ENCODE data around the gene RPGR. TPM values are rescaled to one million over a fixed set of nuclear protein-coding genes. Genes with fewer than 3 reads are reported as not detected.

Gene RPGR
- total and polyA plus RNA-seq, 9 of the 15 experiments (the other 6 are each of a cell fraction or from before 2014, with no cell fraction given): 2.1 to 7.9 (median 5.7) TPM

GRCh38 chrX:38326086-38326485 lies 1.2 kb downstream of the RPGR start (continued):
- no peak for TF ChIP-seq CGGBP1 (CRISPR knock-in tag; IDR thresholded peaks at IDR 0.05)
- no peak for TF ChIP-seq PHF21A (IDR thresholded peaks at IDR 0.05; ENCODE audit: borderline replicate concordance, low read depth)
- TF ChIP-seq STAT6 (CRISPR knock-in tag; IDR thresholded peaks at IDR 0.05): no peak
- TF ChIP-seq GATAD2B (IDR thresholded peaks at IDR 0.05; ENCODE audit: borderline replicate concordance): no peak
- no peak for TF ChIP-seq HDAC3 (IDR thresholded peaks at IDR 0.05; ENCODE audit: borderline replicate concordance, partially characterized antibody)
- no peak for TF ChIP-seq TCF3 (CRISPR knock-in tag; IDR thresholded peaks at IDR 0.05)
- TF ChIP-seq ERF (CRISPR knock-in tag; IDR thresholded peaks at IDR 0.05): no peak
- TF ChIP-seq FOXO4 (CRISPR knock-in tag; IDR thresholded peaks at IDR 0.05): no peak
- no peak for TF ChIP-seq BACH1 (tag; IDR thresholded peaks at IDR 0.05)
- TF ChIP-seq SUPT5H (IDR thresholded peaks at IDR 0.05): no peak
- TF ChIP-seq ZNF75A (CRISPR knock-in tag; IDR thresholded peaks at IDR 0.05): no peak
- TF ChIP-seq BCOR (IDR thresholded peaks at IDR 0.05): no peak
